Transverse colon (tissue), 4 donors: ENCODE measurements around the gene CACFD1. TPM values are rescaled to one million over a fixed set of nuclear protein-coding genes. Genes with fewer than 3 reads are reported as not detected.

Experiments used
- DNase-seq: peaks from one replicate; pipeline ENCODE4 v3.0.0-alpha.2; 2019
- H3K27ac ChIP-seq, 4 donors: fragments of 200-600 bp; sonication (generic); 2 replicates each; pipeline ENCODE4 v1.5.1; 2016 to 2018; ENCODE audit warnings: inconsistent platforms in 4 of 4
- H3K27me3 ChIP-seq: fragments of 200-600 bp; sonication (generic); 2 replicates; pipeline ENCODE4 v1.5.1; 2017; ENCODE audit warnings: inconsistent platforms
- H3K36me3 ChIP-seq, 4 donors: fragments of 200-600 bp; sonication (generic); 2 replicates each; pipeline ENCODE4 v1.5.1; 2017 to 2019; ENCODE audit warnings: inconsistent platforms in 4 of 4
- H3K4me1 ChIP-seq, 4 donors: fragments of 200-600 bp; sonication (generic); 2 replicates each; pipeline ENCODE4 v1.5.1; 2017 to 2020; ENCODE audit warnings: inconsistent platforms in 4 of 4
- H3K4me3 ChIP-seq, 4 donors: fragments of 200-600 bp; sonication (generic); 1 replicate in 1 of 4; 2 replicates in 3 of 4; pipeline versions ENCODE4 v1.5.1 to v1.6.1; 2017 to 2019; ENCODE audit warnings: inconsistent platforms in 4 of 4
- H3K9me3 ChIP-seq, 2 donors: fragments of 200-600 bp; sonication (generic); 2 replicates each; pipeline ENCODE4 v1.5.1; 2017 to 2019; ENCODE audit warnings: inconsistent platforms in 2 of 2
- CTCF ChIP-seq, 5 experiments: fragments of 200-600 bp in 3 of 5; fragments of 450-650 bp in 2 of 5; sonication (generic) in 3 of 5; IDR thresholded peaks; 1 replicate in 2 of 5; 2 replicates in 3 of 5; pipeline ENCODE4 v1.5.1; 2016 to 2017; ENCODE audit warnings: antibody characterized with exemption in 5 of 5, inconsistent platforms in 3 of 5, mild to moderate bottlenecking in 2 of 5, moderate library complexity in 1 of 5
- EP300 ChIP-seq: sonication (generic); formaldehyde crosslinking; IDR thresholded peaks from one replicate; pipeline ENCODE4 v1.6.1; 2017; ENCODE audit warnings: antibody characterized with exemption, low read depth
- POLR2A ChIP-seq: fragments of 450-650 bp; IDR thresholded peaks from one replicate; pipeline ENCODE4 v1.6.1; 2016; ENCODE audit warnings: antibody characterized with exemption, mild to moderate bottlenecking, moderate library complexity
- POLR2AphosphoS5 ChIP-seq, 3 donors: sonication (generic); formaldehyde crosslinking; IDR thresholded peaks; one replicate each; pipeline ENCODE4 v1.6.1; 2016; ENCODE audit warnings: antibody characterized with exemption in 3 of 3
- WGBS, 2 donors: methylation state at CpG; one replicate each; pipeline ENCODE4 v1.1.5; 2018; ENCODE audit warnings: low coverage in 1 of 2; 5-methylcytosine and 5-hydroxymethylcytosine counted together
- in situ Hi-C, 4 donors: fragments of 200-750 bp; cut with MboI; loops; one replicate each; pipeline versions ENCODE4 v1.15.0 to v1.15.1; 2017; ENCODE audit warnings: low sequenced_read_pairs in 3 of 4, low pct_ligation_motif_present in 1 of 4, low pct_unique_long_range_greater_than_20kb in 1 of 4
- intact Hi-C: fragments of 100-400 bp; cut with DNase I; formaldehyde crosslinking; loops from one replicate; pipeline ENCODE4 v1.15.1; 2023; ENCODE audit warnings: low total_unique reads
- total RNA-seq, 4 donors: library from RNA; depleted of rRNA; stranded (reverse); fragments of >200 nt; gene quantifications; one replicate each; pipeline ENCODE4 v1.1.0, GENCODE V29; 2016

The CACFD1 gene
- total RNA-seq, 4 donors from 2014 or later: 44.6 to 153 (median 80.0) TPM

GRCh38 chr9:133474215-133474614, 14.4 kb downstream of the CACFD1 start:
- peaks cover 6% of the 10 kb centered on the region for H3K27me3 ChIP-seq
- WGBS, 2 donors: 66% methylated on average over 5 of the region's 5 CpGs; no CpG with 5 or more reads in 1 of the 2 donors
- no peaks in the 10 kb centered on the region for H3K9me3 ChIP-seq
- no peaks in the 10 kb centered on the region for H3K36me3 ChIP-seq
- no peak overlapping the region for H3K27ac ChIP-seq
- TF ChIP-seq POLR2A: no peak
- TF ChIP-seq EP300: no peak
- no peak for TF ChIP-seq POLR2AphosphoS5 (IDR thresholded peaks at IDR 0.05)
- no peak for TF ChIP-seq CTCF (IDR thresholded peaks at IDR 0.05)
- peaks cover 1 to 39% (median 20%) of the 10 kb centered on the region in 4 donors for H3K4me1 ChIP-seq
- in situ Hi-C loops: no loop called here
- H3K4me3 ChIP-seq: no peak overlapping the region
- DNase-seq: no peak
- intact Hi-C loops: no loop called here

GRCh38 chr9:133474853-133475252, 15.1 kb downstream of the CACFD1 start:
- in situ Hi-C loops: loop anchor here in 1 of 4 donors (25.0 kb wide), 1 partner anchor 288 kb away; no protein-coding TSS in a partner anchor
- intact Hi-C loops: no loop called here
- Histone ChIP-seq H3K4me3 (no peak overlapping the region), H3K9me3 (no peaks in the 10 kb centered on the region), H3K36me3 (no peaks in the 10 kb centered on the region), H3K27me3 (peaks cover 6% of the 10 kb centered on the region), H3K4me1 (peaks cover 7 to 41% (median 25%) of the 10 kb centered on the region in 4 donors), H3K27ac (no peak overlapping the region)
- no peak for DNase-seq
- 81% methylated on average over 20 of the region's 20 CpGs; no CpG with 5 or more reads in 1 of the 2 donors for WGBS, 2 donors
- TF ChIP-seq POLR2AphosphoS5 (IDR thresholded peaks at IDR 0.05): no peak
- TF ChIP-seq POLR2A: no peak
- no peak for TF ChIP-seq CTCF (IDR thresholded peaks at IDR 0.05)
- no peak for TF ChIP-seq EP300

- Histone ChIP-seq H3K36me3 (no peaks in the 10 kb centered on the region), H3K27me3 (peaks cover 10% of the 10 kb centered on the region), H3K4me3 (no peak overlapping the region), H3K4me1 (peaks cover 7 to 35% (median 24%) of the 10 kb centered on the region in 4 donors), H3K9me3 (no peaks in the 10 kb centered on the region), H3K27ac (no peak overlapping the region)
- WGBS, 2 donors: 67 to 88% methylated on average over 1 to 16 of the region's 27 CpGs
- intact Hi-C loops (no loop called here), in situ Hi-C loops (loop anchor here in 1 of 4 donors (25.0 kb wide), 1 partner anchor 288 kb away; no protein-coding TSS in a partner anchor)
- no peak for TF ChIP-seq POLR2AphosphoS5 (IDR thresholded peaks at IDR 0.05)
- TF ChIP-seq EP300: no peak
- no peak for TF ChIP-seq CTCF (IDR thresholded peaks at IDR 0.05)
- TF ChIP-seq POLR2A: no peak
- no peak for DNase-seq
Observed at GRCh38 chr9:133475292-133476012, 15.7 kb downstream of the CACFD1 start.

- peaks cover 17% of the 10 kb centered on the region for H3K27me3 ChIP-seq
- H3K4me3 ChIP-seq: no peak overlapping the region
- H3K36me3 ChIP-seq: no peaks in the 10 kb centered on the region
- in situ Hi-C loops: loop anchor here in 1 of 4 donors (25.0 kb wide), 1 partner anchor 289 kb away; no protein-coding TSS in a partner anchor
- DNase-seq: no peak
- intact Hi-C loops: no loop called here
- 79% methylated on average over 27 of the region's 27 CpGs; no CpG with 5 or more reads in 1 of the 2 donors for WGBS, 2 donors
- TF ChIP-seq POLR2A (no peak), EP300 (no peak)
- peaks cover 7 to 27% (median 20%) of the 10 kb centered on the region in 4 donors for H3K4me1 ChIP-seq
- H3K27ac ChIP-seq: no peak overlapping the region
- no peaks in the 10 kb centered on the region for H3K9me3 ChIP-seq
Observed at GRCh38 chr9:133476036-133476931, 16.5 kb downstream of the CACFD1 start.
